WTC11 (cell line): ENCODE data around the gene FCHSD2. TPM values are rescaled to one million over a fixed set of nuclear protein-coding genes. Genes with fewer than 3 reads are reported as not detected.

Experiments used
- ATAC-seq: fragments of 200-7000 bp; cut with Tn5 transposase; 2 replicates; pipeline ENCODE4 v1.10.0; 2021; ENCODE audit warnings: mild to moderate bottlenecking, moderate library complexity
- CTCF ChIA-PET: fragments of 300-600 bp; sonication (Branson Sonifier 250); formaldehyde crosslinking; loops from one replicate; lab custom pipeline; 2021; ENCODE audit warnings: antibody characterized with exemption; lab: Charles Lee
- POLR2A ChIA-PET: fragments of 350-600 bp; sonication (Branson Sonifier 250); formaldehyde crosslinking; loops from one replicate; lab custom pipeline; 2021; ENCODE audit warnings: antibody characterized with exemption; lab: Charles Lee
- DNase-seq: peaks from one replicate; pipeline ENCODE4 v3.0.0; 2021; ENCODE audit warnings: low spot score
- H3K27ac Mint-ChIP-seq: 2 replicates; pipeline ENCODE4 v1.8.0; 2021; ENCODE audit warnings: mixed read lengths
- H3K27me3 Mint-ChIP-seq: 2 replicates; pipeline ENCODE4 v1.8.0; 2021; ENCODE audit warnings: low read depth, mild to moderate bottlenecking, moderate library complexity, mixed read lengths
- H3K36me3 Mint-ChIP-seq: 2 replicates; pipeline ENCODE4 v1.8.0; 2021; ENCODE audit warnings: mixed read lengths
- H3K4me1 Mint-ChIP-seq: 2 replicates; pipeline ENCODE4 v1.8.0; 2022; ENCODE audit warnings: mixed read lengths
- H3K4me3 Mint-ChIP-seq: 2 replicates; pipeline ENCODE4 v1.8.0; 2021; ENCODE audit warnings: mild to moderate bottlenecking, moderate library complexity, mixed read lengths
- H3K9me3 Mint-ChIP-seq: 2 replicates; pipeline ENCODE4 v1.8.0; 2021; ENCODE audit warnings: mixed read lengths
- ATF1 ChIP-seq: sonication (generic); formaldehyde crosslinking; IDR thresholded peaks from 2 replicates; pipeline ENCODE4 v1.8.1; 2023; ENCODE audit warnings: mild to moderate bottlenecking, moderate library complexity, missing genetic modification reagents
- ESRRA ChIP-seq: sonication (generic); formaldehyde crosslinking; IDR thresholded peaks from 2 replicates; pipeline ENCODE4 v1.8.1; 2022; ENCODE audit warnings: mild to moderate bottlenecking, missing genetic modification reagents, borderline replicate concordance
- GABPB1 ChIP-seq: sonication (generic); formaldehyde crosslinking; IDR thresholded peaks from 2 replicates; pipeline ENCODE4 v1.8.1; 2023; ENCODE audit warnings: mild to moderate bottlenecking, missing genetic modification reagents
- HMGA2 ChIP-seq: fragments of 250-450 bp; sonication (Bioruptor Pico); IDR thresholded peaks from 2 replicates; pipeline ENCODE4 v1.4.0; 2021; ENCODE audit warnings: mild to moderate bottlenecking, moderate library complexity
- NR3C1 ChIP-seq: sonication (generic); formaldehyde crosslinking; conservative IDR thresholded peaks from 2 replicates; pipeline ENCODE4 v1.8.1; 2023; ENCODE audit warnings: low read depth, mild to moderate bottlenecking, missing genetic modification reagents
- TEAD4 ChIP-seq: sonication (generic); formaldehyde crosslinking; IDR thresholded peaks from 2 replicates; pipeline ENCODE4 v1.8.0; 2022; ENCODE audit warnings: mild to moderate bottlenecking, missing genetic modification reagents
- total RNA-seq: library from RNA; stranded (reverse); gene quantifications from 3 replicates; pipeline ENCODE4 v1.2.3, GENCODE V29; 2021
- TF ChIP-seq, protein P1 (sequence below): sonication (generic); formaldehyde crosslinking; IDR thresholded peaks from 2 replicates; pipeline ENCODE4 v1.8.0; 2022; ENCODE audit warnings: mild to moderate bottlenecking, missing genetic modification reagents
- TF ChIP-seq, protein P2 (sequence below): fragments of 250-450 bp; sonication (Bioruptor Pico); IDR thresholded peaks from 2 replicates; pipeline ENCODE4 v1.9.0; 2021; ENCODE audit warnings: moderate library complexity, mild to moderate bottlenecking, inconsistent platforms, borderline replicate concordance
- TF ChIP-seq, protein P3 (sequence below): sonication (generic); formaldehyde crosslinking; IDR thresholded peaks from 2 replicates; pipeline ENCODE4 v1.8.0; 2022; ENCODE audit warnings: mild to moderate bottlenecking, missing genetic modification reagents
- TF ChIP-seq, protein P4 (sequence below): fragments of 250-450 bp; sonication (Bioruptor Pico); IDR thresholded peaks from 2 replicates; pipeline ENCODE4 v2.1.2; 2022; ENCODE audit warnings: mild to moderate bottlenecking, moderate library complexity
- TF ChIP-seq, protein P5 (sequence below): sonication (generic); formaldehyde crosslinking; IDR thresholded peaks from 2 replicates; pipeline ENCODE4 v1.8.1; 2023; ENCODE audit warnings: mild to moderate bottlenecking, moderate library complexity, missing genetic modification reagents
- TF ChIP-seq, protein P6 (sequence below): fragments of 250-450 bp; sonication (Bioruptor Pico); conservative IDR thresholded peaks from 2 replicates; pipeline ENCODE4 v1.9.0; 2021; ENCODE audit warnings: mild to moderate bottlenecking
- TF ChIP-seq, protein P7 (sequence below): sonication (generic); formaldehyde crosslinking; IDR thresholded peaks from 2 replicates; pipeline ENCODE4 v1.8.1; 2023; ENCODE audit warnings: mild to moderate bottlenecking, missing genetic modification reagents
- TF ChIP-seq, protein P8 (sequence below): sonication (generic); formaldehyde crosslinking; conservative IDR thresholded peaks from 2 replicates; pipeline ENCODE4 v1.8.1; 2023; ENCODE audit warnings: mild to moderate bottlenecking, low read depth, missing genetic modification reagents, moderate library complexity
- TF ChIP-seq, protein P9 (sequence below): sonication (generic); formaldehyde crosslinking; IDR thresholded peaks from 2 replicates; pipeline ENCODE4 v1.8.1; 2023; ENCODE audit warnings: mild to moderate bottlenecking, missing genetic modification reagents, moderate library complexity
- TF ChIP-seq, protein P10 (sequence below): sonication (generic); formaldehyde crosslinking; IDR thresholded peaks from 2 replicates; pipeline ENCODE4 v1.8.0; 2023; ENCODE audit warnings: missing genetic modification reagents, mild to moderate bottlenecking, borderline replicate concordance

FCHSD2 gene
- total RNA-seq, 1 experiment from 2014 or later: 10.1 TPM

DNA sequence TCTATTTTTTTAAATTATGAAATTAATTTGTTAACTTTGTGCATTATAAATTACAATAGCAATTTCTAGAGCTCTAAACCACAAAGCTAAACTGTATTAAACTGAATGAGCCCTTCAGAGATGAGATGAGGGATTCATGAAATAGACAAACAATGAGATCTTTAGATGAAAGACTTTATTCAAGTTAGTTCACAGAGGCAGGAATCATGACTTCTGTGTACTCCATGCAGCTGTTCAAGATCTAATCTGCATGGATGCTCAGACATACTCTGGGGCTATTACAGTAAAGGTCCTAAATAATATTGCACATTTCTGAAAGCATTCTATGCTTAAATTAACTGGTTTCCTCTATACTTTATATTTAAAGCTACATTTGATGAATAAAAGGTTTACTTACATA is 122.7 kb downstream of the FCHSD2 start (continued):
- TF ChIP-seq, protein P1, sequence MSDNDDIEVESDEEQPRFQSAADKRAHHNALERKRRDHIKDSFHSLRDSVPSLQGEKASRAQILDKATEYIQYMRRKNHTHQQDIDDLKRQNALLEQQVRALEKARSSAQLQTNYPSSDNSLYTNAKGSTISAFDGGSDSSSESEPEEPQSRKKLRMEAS (CRISPR knock-in tag): no peak
- TF ChIP-seq GABPB1 (CRISPR knock-in tag) (no peak), NR3C1 (CRISPR knock-in tag) (no peak), HMGA2 (CRISPR knock-in tag) (no peak), ATF1 (CRISPR knock-in tag) (no peak)
- TF ChIP-seq, protein P2, sequence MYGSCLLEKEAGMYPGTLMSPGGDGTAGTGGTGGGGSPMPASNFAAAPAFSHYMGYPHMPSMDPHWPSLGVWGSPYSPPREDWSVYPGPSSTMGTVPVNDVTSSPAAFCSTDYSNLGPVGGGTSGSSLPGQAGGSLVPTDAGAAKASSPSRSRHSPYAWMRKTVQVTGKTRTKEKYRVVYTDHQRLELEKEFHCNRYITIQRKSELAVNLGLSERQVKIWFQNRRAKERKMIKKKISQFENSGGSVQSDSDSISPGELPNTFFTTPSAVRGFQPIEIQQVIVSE (CRISPR knock-in tag): no peak
- TF ChIP-seq, protein P3, sequence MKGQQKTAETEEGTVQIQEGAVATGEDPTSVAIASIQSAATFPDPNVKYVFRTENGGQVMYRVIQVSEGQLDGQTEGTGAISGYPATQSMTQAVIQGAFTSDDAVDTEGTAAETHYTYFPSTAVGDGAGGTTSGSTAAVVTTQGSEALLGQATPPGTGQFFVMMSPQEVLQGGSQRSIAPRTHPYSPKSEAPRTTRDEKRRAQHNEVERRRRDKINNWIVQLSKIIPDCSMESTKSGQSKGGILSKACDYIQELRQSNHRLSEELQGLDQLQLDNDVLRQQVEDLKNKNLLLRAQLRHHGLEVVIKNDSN (CRISPR knock-in tag): no peak
- TF ChIP-seq, protein P4, sequence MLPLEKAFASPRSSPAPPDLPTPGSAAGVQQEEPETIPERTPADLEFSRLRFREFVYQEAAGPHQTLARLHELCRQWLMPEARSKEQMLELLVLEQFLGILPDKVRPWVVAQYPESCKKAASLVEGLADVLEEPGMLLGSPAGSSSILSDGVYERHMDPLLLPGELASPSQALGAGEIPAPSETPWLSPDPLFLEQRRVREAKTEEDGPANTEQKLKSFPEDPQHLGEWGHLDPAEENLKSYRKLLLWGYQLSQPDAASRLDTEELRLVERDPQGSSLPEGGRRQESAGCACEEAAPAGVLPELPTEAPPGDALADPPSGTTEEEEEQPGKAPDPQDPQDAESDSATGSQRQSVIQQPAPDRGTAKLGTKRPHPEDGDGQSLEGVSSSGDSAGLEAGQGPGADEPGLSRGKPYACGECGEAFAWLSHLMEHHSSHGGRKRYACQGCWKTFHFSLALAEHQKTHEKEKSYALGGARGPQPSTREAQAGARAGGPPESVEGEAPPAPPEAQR (CRISPR knock-in tag): no peak
- TF ChIP-seq, protein P5, sequence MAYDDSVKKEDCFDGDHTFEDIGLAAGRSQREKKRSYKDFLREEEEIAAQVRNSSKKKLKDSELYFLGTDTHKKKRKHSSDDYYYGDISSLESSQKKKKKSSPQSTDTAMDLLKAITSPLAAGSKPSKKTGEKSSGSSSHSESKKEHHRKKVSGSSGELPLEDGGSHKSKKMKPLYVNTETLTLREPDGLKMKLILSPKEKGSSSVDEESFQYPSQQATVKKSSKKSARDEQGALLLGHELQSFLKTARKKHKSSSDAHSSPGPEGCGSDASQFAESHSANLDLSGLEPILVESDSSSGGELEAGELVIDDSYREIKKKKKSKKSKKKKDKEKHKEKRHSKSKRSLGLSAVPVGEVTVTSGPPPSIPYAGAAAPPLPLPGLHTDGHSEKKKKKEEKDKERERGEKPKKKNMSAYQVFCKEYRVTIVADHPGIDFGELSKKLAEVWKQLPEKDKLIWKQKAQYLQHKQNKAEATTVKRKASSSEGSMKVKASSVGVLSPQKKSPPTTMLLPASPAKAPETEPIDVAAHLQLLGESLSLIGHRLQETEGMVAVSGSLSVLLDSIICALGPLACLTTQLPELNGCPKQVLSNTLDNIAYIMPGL (CRISPR knock-in tag): no peak
- TF ChIP-seq, protein P6, sequence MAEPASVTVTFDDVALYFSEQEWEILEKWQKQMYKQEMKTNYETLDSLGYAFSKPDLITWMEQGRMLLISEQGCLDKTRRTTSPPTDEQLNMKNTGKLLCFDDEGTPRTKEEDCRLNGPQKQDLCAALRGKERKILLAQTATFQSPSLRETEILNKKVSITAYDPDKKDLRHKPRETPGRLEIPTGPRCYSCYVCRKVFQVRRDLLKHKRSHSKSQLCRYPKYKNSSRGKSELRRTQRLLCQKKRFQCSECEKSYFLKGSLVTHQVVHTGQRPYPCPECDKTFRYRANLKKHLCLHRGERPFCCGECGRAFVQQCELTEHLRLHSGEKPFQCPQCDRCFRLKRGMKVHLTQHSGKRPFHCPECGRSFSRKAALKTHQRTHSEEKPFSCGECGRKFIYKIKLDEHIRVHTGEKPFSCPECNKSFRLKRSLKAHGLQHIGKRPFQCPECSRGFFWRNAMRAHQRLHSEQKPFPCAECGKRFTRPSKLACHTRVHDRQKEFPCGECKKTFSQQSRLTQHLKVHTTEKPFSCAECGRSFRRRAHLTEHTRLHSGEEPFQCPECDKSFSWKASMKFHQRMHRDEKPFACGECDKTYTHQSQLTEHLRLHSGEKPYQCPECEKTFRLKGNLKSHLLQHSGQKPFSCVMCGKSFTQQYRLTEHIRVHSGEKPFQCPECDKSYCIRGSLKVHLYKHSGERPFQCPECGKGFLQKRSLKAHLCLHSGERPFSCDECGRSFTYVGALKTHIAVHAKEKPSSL (CRISPR knock-in tag): no peak

DNA sequence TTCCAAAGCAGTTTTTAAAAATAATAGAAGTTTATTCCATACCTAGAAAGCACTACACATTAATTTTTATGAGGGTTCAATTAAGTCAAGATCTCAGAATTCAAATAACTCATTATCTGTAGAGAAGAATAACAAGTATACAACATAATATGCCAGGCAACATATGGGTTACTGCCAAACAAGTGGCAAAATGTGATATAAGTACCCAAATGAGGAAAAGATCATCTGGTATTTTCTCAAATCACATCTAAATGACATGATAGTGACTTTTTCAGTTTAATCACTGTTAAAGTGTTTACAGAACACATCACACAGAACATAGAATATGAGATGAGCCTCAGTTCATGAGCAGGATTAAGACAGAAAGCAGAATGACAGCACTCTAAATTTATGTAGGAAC is 123.3 kb downstream of the FCHSD2 start:
- no peak for DNase-seq
- Mint-ChIP-seq H3K27ac (no peak overlapping the region), H3K36me3 (peaks cover 8% of the 10 kb centered on the region), H3K27me3 (peaks cover 12% of the 10 kb centered on the region), H3K9me3 (peaks cover 22% of the 10 kb centered on the region), H3K4me3 (no peak overlapping the region), H3K4me1 (0 out of 2 replicates have a peak, but pooled peaks cover under 1% of the 10 kb centered on the region)
- ATAC-seq: no peak
- ChIA-PET POLR2A (no interaction called here), CTCF (no interaction called here)
- TF ChIP-seq ESRRA (CRISPR knock-in tag) (no peak), TEAD4 (CRISPR knock-in tag) (no peak)
- TF ChIP-seq, protein P7, sequence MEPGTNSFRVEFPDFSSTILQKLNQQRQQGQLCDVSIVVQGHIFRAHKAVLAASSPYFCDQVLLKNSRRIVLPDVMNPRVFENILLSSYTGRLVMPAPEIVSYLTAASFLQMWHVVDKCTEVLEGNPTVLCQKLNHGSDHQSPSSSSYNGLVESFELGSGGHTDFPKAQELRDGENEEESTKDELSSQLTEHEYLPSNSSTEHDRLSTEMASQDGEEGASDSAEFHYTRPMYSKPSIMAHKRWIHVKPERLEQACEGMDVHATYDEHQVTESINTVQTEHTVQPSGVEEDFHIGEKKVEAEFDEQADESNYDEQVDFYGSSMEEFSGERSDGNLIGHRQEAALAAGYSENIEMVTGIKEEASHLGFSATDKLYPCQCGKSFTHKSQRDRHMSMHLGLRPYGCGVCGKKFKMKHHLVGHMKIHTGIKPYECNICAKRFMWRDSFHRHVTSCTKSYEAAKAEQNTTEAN (CRISPR knock-in tag): no peak
- TF ChIP-seq, protein P8, sequence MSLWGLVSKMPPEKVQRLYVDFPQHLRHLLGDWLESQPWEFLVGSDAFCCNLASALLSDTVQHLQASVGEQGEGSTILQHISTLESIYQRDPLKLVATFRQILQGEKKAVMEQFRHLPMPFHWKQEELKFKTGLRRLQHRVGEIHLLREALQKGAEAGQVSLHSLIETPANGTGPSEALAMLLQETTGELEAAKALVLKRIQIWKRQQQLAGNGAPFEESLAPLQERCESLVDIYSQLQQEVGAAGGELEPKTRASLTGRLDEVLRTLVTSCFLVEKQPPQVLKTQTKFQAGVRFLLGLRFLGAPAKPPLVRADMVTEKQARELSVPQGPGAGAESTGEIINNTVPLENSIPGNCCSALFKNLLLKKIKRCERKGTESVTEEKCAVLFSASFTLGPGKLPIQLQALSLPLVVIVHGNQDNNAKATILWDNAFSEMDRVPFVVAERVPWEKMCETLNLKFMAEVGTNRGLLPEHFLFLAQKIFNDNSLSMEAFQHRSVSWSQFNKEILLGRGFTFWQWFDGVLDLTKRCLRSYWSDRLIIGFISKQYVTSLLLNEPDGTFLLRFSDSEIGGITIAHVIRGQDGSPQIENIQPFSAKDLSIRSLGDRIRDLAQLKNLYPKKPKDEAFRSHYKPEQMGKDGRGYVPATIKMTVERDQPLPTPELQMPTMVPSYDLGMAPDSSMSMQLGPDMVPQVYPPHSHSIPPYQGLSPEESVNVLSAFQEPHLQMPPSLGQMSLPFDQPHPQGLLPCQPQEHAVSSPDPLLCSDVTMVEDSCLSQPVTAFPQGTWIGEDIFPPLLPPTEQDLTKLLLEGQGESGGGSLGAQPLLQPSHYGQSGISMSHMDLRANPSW: no peak
- TF ChIP-seq, protein P9, sequence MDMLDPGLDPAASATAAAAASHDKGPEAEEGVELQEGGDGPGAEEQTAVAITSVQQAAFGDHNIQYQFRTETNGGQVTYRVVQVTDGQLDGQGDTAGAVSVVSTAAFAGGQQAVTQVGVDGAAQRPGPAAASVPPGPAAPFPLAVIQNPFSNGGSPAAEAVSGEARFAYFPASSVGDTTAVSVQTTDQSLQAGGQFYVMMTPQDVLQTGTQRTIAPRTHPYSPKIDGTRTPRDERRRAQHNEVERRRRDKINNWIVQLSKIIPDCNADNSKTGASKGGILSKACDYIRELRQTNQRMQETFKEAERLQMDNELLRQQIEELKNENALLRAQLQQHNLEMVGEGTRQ (CRISPR knock-in tag): no peak
- TF ChIP-seq, protein P10, sequence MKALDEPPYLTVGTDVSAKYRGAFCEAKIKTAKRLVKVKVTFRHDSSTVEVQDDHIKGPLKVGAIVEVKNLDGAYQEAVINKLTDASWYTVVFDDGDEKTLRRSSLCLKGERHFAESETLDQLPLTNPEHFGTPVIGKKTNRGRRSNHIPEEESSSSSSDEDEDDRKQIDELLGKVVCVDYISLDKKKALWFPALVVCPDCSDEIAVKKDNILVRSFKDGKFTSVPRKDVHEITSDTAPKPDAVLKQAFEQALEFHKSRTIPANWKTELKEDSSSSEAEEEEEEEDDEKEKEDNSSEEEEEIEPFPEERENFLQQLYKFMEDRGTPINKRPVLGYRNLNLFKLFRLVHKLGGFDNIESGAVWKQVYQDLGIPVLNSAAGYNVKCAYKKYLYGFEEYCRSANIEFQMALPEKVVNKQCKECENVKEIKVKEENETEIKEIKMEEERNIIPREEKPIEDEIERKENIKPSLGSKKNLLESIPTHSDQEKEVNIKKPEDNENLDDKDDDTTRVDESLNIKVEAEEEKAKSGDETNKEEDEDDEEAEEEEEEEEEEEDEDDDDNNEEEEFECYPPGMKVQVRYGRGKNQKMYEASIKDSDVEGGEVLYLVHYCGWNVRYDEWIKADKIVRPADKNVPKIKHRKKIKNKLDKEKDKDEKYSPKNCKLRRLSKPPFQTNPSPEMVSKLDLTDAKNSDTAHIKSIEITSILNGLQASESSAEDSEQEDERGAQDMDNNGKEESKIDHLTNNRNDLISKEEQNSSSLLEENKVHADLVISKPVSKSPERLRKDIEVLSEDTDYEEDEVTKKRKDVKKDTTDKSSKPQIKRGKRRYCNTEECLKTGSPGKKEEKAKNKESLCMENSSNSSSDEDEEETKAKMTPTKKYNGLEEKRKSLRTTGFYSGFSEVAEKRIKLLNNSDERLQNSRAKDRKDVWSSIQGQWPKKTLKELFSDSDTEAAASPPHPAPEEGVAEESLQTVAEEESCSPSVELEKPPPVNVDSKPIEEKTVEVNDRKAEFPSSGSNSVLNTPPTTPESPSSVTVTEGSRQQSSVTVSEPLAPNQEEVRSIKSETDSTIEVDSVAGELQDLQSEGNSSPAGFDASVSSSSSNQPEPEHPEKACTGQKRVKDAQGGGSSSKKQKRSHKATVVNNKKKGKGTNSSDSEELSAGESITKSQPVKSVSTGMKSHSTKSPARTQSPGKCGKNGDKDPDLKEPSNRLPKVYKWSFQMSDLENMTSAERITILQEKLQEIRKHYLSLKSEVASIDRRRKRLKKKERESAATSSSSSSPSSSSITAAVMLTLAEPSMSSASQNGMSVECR: no peak
- TF ChIP-seq, protein P4 (CRISPR knock-in tag): no peak
